ENCODE measurements around the gene TPP1. TPM values are rescaled to one million over a fixed set of nuclear protein-coding genes. Genes with fewer than 3 reads are reported as not detected.

Gene TPP1
- total and polyA plus RNA-seq, 9 of the 15 experiments (the other 6 are each of a cell fraction or from before 2014, with no cell fraction given), result 7.5 to 75.8 (median 15.7) TPM

DNA sequence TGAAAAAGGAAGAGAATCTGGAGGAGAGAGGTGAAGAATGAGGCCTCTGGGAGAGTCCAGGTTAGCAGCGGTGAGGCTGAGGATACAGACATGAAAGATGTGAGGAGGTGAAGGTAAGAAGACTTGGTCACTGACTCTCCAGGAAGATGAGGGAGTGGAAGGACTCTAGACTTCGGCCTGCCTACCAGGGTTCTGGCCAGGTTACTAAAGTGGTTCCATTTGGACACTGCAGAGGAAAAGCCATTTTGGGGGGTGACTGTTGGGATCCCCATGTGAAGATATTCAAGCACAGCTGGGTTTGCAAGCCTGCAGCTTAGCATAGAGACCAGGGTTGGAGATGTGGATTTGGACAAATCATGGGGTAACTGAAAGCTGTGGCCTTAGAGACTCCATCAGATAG lies 28.6 kb upstream of the TPP1 start:
- Histone ChIP-seq H3K4me3 (no peak overlapping the region), H2AFZ (ENCODE audit: low read depth, low read length) (peak overlapping the region; percentile 8; the same call in 1 of the 2 replicates), H3K9me1 (ENCODE audit: control insufficient read depth, insufficient read depth, low read length) (no peaks in the 10 kb centered on the region), H3K27ac (ENCODE audit: extremely low read depth, low read depth, low read length) (no peak overlapping the region), H3K79me2 (ENCODE audit: control insufficient read depth, insufficient read depth, low read length) (no peaks in the 10 kb centered on the region), H4K20me1 (replicated peaks; ENCODE audit: control insufficient read depth, insufficient read depth, low read length) (no peaks in the 10 kb centered on the region), H3K27me3 (ENCODE audit: control insufficient read depth in 2 of 2, insufficient read depth in 2 of 2, low read length in 2 of 2) (no peaks in the 10 kb centered on the region; a peak in 1 of 5 replicates), H3K36me3 (ENCODE audit: control insufficient read depth, insufficient read depth, low read length) (no peaks in the 10 kb centered on the region), H3K4me1 (replicated peaks in 1 of 2; ENCODE audit: control insufficient read depth in 2 of 2, insufficient read depth in 2 of 2, low read length in 2 of 2) (peaks cover 20 to 43% of the 10 kb centered on the region in 2 experiments), H3K9ac (ENCODE audit: insufficient read depth in 1 of 2, low read depth in 2 of 2, low read length in 2 of 2) (no peak overlapping the region), H3K9me3 (replicated peaks; ENCODE audit: control insufficient read depth, insufficient read depth, low read depth, low read length) (no peaks in the 10 kb centered on the region), H3K4me2 (ENCODE audit: insufficient read depth, low read length) (no peak overlapping the region)
- no TSS peak for BruUV-seq (replicated peaks)
- ChIA-PET CTCF (ENCODE audit: low intra/inter-chr PET ratio) (no interaction called here), POLR2A (interaction anchor here (3.1 kb wide), 1 partner anchor 10 kb away, joined by 12 read pairs; no protein-coding TSS in a partner anchor)
- ATAC-seq (no peak), DNase-seq (ENCODE audit: extremely low read depth in 1 of 4, low spot score in 3 of 4) (no peak), FAIRE-seq (no peak)
- in situ Hi-C loops (cut with MboI), result no loop called here
- 56% methylated on average over 2 of the region's 2 CpGs for WGBS (ENCODE audit: insufficient coverage, low coverage, missing lambda C conversion rate)
- intact Hi-C loops (cut with micrococcal nuclease), result no loop called here
- TF ChIP-seq ARID4B (CRISPR knock-in tag; IDR thresholded peaks at IDR 0.05) (no peak), ZFP36 (IDR thresholded peaks at IDR 0.05; ENCODE audit: low read depth, low read length, partially characterized antibody) (no peak), SMARCA4 (IDR thresholded peaks at IDR 0.05) (no peak), SMARCB1 (IDR thresholded peaks at IDR 0.05; ENCODE audit: insufficient read length, low read depth) (no peak), ZBTB8A (IDR thresholded peaks at IDR 0.05; ENCODE audit: partially characterized antibody) (no peak), EHMT2 (IDR thresholded peaks at IDR 0.05) (no peak), ZNF146 (CRISPR knock-in tag; IDR thresholded peaks at IDR 0.05; ENCODE audit: unreplicated experiment) (no peak), RBM22 (IDR thresholded peaks at IDR 0.05; ENCODE audit: low read depth, low read length, poor library complexity, severe bottlenecking) (no peak), ZBTB40 (IDR thresholded peaks at IDR 0.05) (no peak), ZBTB40 (CRISPR knock-in tag; IDR thresholded peaks at IDR 0.05) (no peak), MCM7 (IDR thresholded peaks at IDR 0.05) (no peak)

All from K562 (cell line).